Prostate gland (tissue), 2 donors: ENCODE data around the gene HTR3C. TPM values are rescaled to one million over a fixed set of nuclear protein-coding genes. Genes with fewer than 3 reads are reported as not detected.
A peak's percentile ranks its signal among the peaks of the same experiment; 100 is the strongest.
"Not testable (repeated sequence)": the region's sequence is repeated elsewhere in the genome, so short reads cannot be mapped to it uniquely, and the experiment has no call there.

Source experiments
- DNase-seq: peaks from one replicate; pipeline ENCODE4 v3.0.0-alpha.2; 2019; ENCODE audit warnings: low spot score
- H3K27ac ChIP-seq, 2 donors: fragments of 200-600 bp; sonication (generic); 2 replicates each; pipeline ENCODE4 v1.5.1; 2017 to 2019
- H3K27me3 ChIP-seq: fragments of 200-600 bp; sonication (generic); replicated peaks from 2 replicates; pipeline ENCODE4 v1.5.1; 2019; ENCODE audit not compliant: insufficient read depth
- H3K36me3 ChIP-seq, 2 donors: fragments of 200-600 bp; sonication (generic); 1 replicate in 1 of 2; 2 replicates in 1 of 2; pipeline versions ENCODE4 v1.5.1 to v1.8.1; 2017 to 2019
- H3K4me1 ChIP-seq: fragments of 200-600 bp; sonication (generic); replicated peaks from 2 replicates; pipeline ENCODE4 v1.5.1; 2019
- H3K4me3 ChIP-seq, 2 donors: fragments of 200-600 bp; sonication (generic); 2 replicates each; pipeline ENCODE4 v1.5.1; 2017 to 2019
- H3K9me3 ChIP-seq: fragments of 200-600 bp; sonication (generic); 2 replicates; pipeline ENCODE4 v1.5.1; 2017
- CTCF ChIP-seq, 4 experiments: fragments of 200-600 bp in 2 of 4; fragments of 450-650 bp in 2 of 4; sonication (generic) in 2 of 4; IDR thresholded peaks; 1 replicate in 3 of 4; 2 replicates in 1 of 4; pipeline ENCODE4 v1.5.1; 2016 to 2019; ENCODE audit warnings: antibody characterized with exemption in 4 of 4, mild to moderate bottlenecking in 2 of 4, moderate library complexity in 2 of 4
- POLR2A ChIP-seq: fragments of 450-650 bp; IDR thresholded peaks from one replicate; pipeline ENCODE4 v1.6.1; 2016; ENCODE audit warnings: antibody characterized with exemption, mild to moderate bottlenecking
- POLR2AphosphoS5 ChIP-seq: sonication (generic); formaldehyde crosslinking; IDR thresholded peaks from one replicate; pipeline ENCODE4 v1.6.1; 2017; ENCODE audit warnings: antibody characterized with exemption
- WGBS: methylation state at CpG from one replicate; pipeline ENCODE4 v1.1.5; 2018; 5-methylcytosine and 5-hydroxymethylcytosine counted together
- intact Hi-C: fragments of 100-400 bp; cut with DNase I; formaldehyde crosslinking; loops from one replicate; pipeline ENCODE4 v1.14.2; 2022
- total RNA-seq, 2 donors: library from RNA; depleted of rRNA; stranded (reverse); fragments of >200 nt; gene quantifications; one replicate each; pipeline ENCODE4 v1.1.0, GENCODE V29; 2016

The HTR3C gene
- total RNA-seq, 2 donors from 2014 or later, result 0.50 TPM; not detected in 1

GRCh38 chr3:184016169-184016570 is 36.7 kb upstream of the HTR3C start:
- intact Hi-C loops, result loop anchor here (10.0 kb wide), 1 partner anchor 239 kb away; no protein-coding TSS in a partner anchor
- WGBS, result 70% methylated on average over 5 of the region's 5 CpGs
- H3K4me3 ChIP-seq, result no peak overlapping the region

GRCh38 chr3:184016811-184017671 is 35.8 kb upstream of the HTR3C start:
- H3K27me3 ChIP-seq, result no peaks in the 10 kb centered on the region
- H3K4me3 ChIP-seq, result peak overlapping the region; percentile 95 to 100
- intact Hi-C loops, result loop anchor here (1.0 to 10.0 kb wide), 2 partner anchors 122 to 238 kb away; no protein-coding TSS in a partner anchor
- peak overlapping the region; percentile 73 to 75 for H3K27ac ChIP-seq
- TF ChIP-seq CTCF (IDR thresholded peaks at IDR 0.05), result peak; percentile 94 to 99 (median 98)
- no peak for TF ChIP-seq POLR2A
- H3K9me3 ChIP-seq, result no peaks in the 10 kb centered on the region
- WGBS, result 19% methylated on average over 47 of the region's 57 CpGs
- peak; percentile 40 for DNase-seq
- no peaks in the 10 kb centered on the region for H3K36me3 ChIP-seq
- H3K4me1 ChIP-seq, result no peaks in the 10 kb centered on the region

More at GRCh38 chr3:184016169-184016570, 36.7 kb upstream of the HTR3C start:
- Histone ChIP-seq H3K27me3 (no peaks in the 10 kb centered on the region), H3K27ac (no peak overlapping the region), H3K9me3 (no peaks in the 10 kb centered on the region), H3K4me1 (no peaks in the 10 kb centered on the region), H3K36me3 (no peaks in the 10 kb centered on the region)
- no peak for DNase-seq
- no peak for TF ChIP-seq POLR2A
- TF ChIP-seq CTCF (IDR thresholded peaks at IDR 0.05), result no peak
- no peak for TF ChIP-seq POLR2AphosphoS5

- H3K36me3 ChIP-seq, result no peaks in the 10 kb centered on the region
- H3K27ac ChIP-seq, result peak within 1 kb of the TSS; percentile 73 to 75
- TF ChIP-seq POLR2AphosphoS5, result peak; percentile 94
- TF ChIP-seq CTCF (IDR thresholded peaks at IDR 0.05), result peak in 2 of 4 experiments; percentile 47 to 52
- peak; percentile 31 for TF ChIP-seq POLR2A
- H3K9me3 ChIP-seq, result no peaks in the 10 kb centered on the region
- no peaks in the 10 kb centered on the region for H3K4me1 ChIP-seq
- no peaks in the 10 kb centered on the region for H3K27me3 ChIP-seq
- intact Hi-C loops, result loop anchor here (1.0 to 10.0 kb wide), 2 partner anchors 123 to 237 kb away; no protein-coding TSS in a partner anchor
- WGBS, result under 1% methylated on average over 48 of the region's 55 CpGs
- H3K4me3 ChIP-seq, result peak within 1 kb of the TSS; percentile 95 to 100
- DNase-seq, result peak; percentile 89
Observed at GRCh38 chr3:184017672-184018423, 35.0 kb upstream of the HTR3C start, which contains the start of gene ABCC5. TSS of gene ABCC5 (minus strand) at chr3:184017884. CDS start at chr3:184014392, 3,492 bp downstream.

GRCh38 chr3:184018424-184018973 is 34.3 kb upstream of the HTR3C start:
- no peak for DNase-seq
- Histone ChIP-seq H3K27me3 (no peaks in the 10 kb centered on the region), H3K9me3 (no peaks in the 10 kb centered on the region), H3K4me1 (no peaks in the 10 kb centered on the region), H3K27ac (peak overlapping the region; percentile 73 to 75), H3K36me3 (no peaks in the 10 kb centered on the region), H3K4me3 (peak overlapping the region; percentile 95 to 100)
- WGBS, result 91% methylated on average over 21 of the region's 21 CpGs
- TF ChIP-seq POLR2AphosphoS5, result no peak
- intact Hi-C loops, result loop anchor here (10.0 kb wide), 1 partner anchor 236 kb away; no protein-coding TSS in a partner anchor

- H3K36me3 ChIP-seq, result no peaks in the 10 kb centered on the region
- no peak for DNase-seq
- 72% methylated on average over 7 of the region's 7 CpGs for WGBS
- no peaks in the 10 kb centered on the region for H3K4me1 ChIP-seq
- no peaks in the 10 kb centered on the region for H3K9me3 ChIP-seq
- intact Hi-C loops, result no loop called here
- no peak overlapping the region for H3K4me3 ChIP-seq
- no peaks in the 10 kb centered on the region for H3K27me3 ChIP-seq
- TF ChIP-seq CTCF (IDR thresholded peaks at IDR 0.05) (no peak), POLR2AphosphoS5 (no peak), POLR2A (no peak)
- H3K27ac ChIP-seq, result no peak overlapping the region
Observed at GRCh38 chr3:184022323-184022722, 30.5 kb upstream of the HTR3C start.

GRCh38 chr3:184025256-184025655 is 27.6 kb upstream of the HTR3C start:
- H3K4me1 ChIP-seq, H3K36me3 ChIP-seq, DNase-seq, H3K9me3 ChIP-seq, H3K4me3 ChIP-seq, H3K27ac ChIP-seq, H3K27me3 ChIP-seq, intact Hi-C loops: not testable (repeated sequence)
- WGBS, result 77% methylated on average over 5 of the region's 5 CpGs

GRCh38 chr3:184028275-184028890 is 24.5 kb upstream of the HTR3C start:
- H3K27ac ChIP-seq, H3K4me1 ChIP-seq, H3K9me3 ChIP-seq, H3K27me3 ChIP-seq, intact Hi-C loops, DNase-seq, H3K36me3 ChIP-seq, H3K4me3 ChIP-seq: not testable (repeated sequence)
- 96% methylated on average over 1 of the region's 1 CpG for WGBS
